Activated CD8-positive, alpha-beta memory T cell treated with anti-CD3 and anti-CD28 coated beads for 4 hours (primary cell): Measurements from ENCODE around the gene SLC39A1.

Experiments used
- DNase-seq, 2 donors: peaks; one replicate each; pipeline ENCODE4 v3.0.0-alpha.2; 2020; ENCODE audit warnings: low read depth in 2 of 2

Gene SLC39A1

DNA sequence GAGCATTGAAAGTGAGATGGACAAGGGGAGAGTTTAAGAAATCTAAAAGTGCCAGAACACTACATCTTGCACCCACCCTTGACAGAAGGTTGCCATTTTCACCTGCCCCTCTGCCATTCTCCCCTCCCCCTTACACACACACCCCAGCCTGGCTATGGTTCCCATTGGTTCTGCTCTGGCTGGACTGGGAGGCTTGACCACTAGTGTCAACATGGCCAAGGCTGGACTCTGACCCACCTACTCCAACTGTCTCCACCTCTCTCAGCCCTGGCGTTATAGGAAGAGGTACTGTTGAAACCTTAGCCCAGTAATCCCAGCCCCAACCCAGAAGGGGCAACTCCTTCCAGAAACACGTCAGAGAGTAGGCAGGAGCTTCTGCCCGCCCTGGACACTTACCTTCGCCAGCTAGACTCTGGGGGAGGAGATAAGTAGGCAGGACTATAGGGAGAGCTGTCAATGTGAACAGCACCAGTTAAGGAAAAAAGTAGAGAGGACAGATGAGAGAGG, 9.4 kb downstream of the SLC39A1 start:
- no peak for DNase-seq

DNA sequence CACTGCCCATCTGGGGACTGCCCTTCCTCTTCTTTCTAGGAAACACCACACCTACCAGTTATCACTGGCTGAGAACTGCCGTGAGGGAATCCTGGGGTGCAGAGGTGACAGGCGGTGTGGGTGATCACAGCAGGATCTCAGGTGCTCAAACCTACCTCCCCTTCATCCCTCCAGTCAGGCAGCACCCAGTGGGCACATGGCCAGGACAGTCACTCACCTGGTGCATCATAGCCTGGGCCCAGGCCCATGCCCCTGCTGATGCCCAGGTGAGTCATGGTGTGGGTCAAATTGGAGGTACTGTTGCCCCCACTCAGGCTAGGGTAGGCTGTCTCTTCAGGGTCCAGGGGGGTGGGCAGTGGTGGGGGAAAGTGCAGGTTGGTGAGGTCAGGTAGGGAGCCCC, 11.5 kb downstream of the SLC39A1 start:
- DNase-seq: no peak

DNA sequence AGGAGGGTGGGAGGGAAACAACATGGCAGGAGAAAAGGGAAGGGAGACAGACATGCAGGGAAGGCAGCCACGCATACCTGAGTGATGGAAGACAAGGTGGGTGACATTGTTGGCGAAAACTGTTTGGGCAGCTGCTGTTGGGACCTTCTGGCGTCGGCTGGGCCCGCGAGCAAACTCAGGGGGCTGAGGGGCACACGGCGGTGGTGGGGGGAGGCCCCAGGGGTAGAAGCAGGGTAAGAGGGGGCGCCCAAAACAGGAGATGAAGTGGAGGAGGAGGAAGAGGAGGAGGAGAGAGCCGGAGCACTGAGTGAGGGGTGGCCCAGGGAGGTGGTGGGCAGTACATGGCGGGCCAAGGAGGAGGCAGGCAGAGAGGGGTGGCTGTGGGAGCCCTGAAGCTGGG, 12.2 kb downstream of the SLC39A1 start:
- no peak for DNase-seq

DNA sequence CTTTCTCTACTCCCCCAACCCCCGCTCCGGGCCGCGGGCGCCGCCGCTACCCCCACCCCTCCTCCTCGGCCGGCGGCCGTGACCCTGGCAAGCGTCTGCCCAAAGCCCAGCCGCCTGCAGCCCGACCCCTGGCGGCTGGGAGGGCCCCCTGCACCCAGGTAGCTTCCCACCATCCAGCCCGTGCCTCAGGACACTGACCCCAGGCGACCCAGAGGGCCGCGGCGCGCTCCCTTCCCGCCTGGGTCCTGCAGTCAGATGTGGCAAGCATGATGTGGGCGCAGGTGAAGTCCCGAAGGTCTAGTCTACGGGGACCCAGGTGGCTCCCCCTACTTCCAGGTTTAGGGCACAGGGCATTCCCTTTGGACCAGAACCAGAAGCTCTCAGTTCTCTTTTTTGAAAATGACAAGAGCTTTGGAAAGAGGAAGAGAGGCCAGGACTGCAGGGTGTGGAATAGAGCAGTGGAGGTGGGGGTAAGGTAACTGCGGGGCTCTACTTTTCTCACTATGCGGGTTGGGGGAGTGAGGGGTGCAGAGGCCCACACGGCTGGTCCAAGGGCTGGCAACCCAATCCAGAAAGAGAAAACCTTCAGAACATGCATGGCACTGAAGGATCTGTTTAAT, 16.6 kb downstream of the SLC39A1 start, which contains the start of gene DENND4B:
DENND4B (minus strand) TSS at position 97 of the 620 bp plus-strand sequence. CDS start 2,344 bp downstream, outside the sequence.
- peak; percentile 56 to 58 for DNase-seq

DNA sequence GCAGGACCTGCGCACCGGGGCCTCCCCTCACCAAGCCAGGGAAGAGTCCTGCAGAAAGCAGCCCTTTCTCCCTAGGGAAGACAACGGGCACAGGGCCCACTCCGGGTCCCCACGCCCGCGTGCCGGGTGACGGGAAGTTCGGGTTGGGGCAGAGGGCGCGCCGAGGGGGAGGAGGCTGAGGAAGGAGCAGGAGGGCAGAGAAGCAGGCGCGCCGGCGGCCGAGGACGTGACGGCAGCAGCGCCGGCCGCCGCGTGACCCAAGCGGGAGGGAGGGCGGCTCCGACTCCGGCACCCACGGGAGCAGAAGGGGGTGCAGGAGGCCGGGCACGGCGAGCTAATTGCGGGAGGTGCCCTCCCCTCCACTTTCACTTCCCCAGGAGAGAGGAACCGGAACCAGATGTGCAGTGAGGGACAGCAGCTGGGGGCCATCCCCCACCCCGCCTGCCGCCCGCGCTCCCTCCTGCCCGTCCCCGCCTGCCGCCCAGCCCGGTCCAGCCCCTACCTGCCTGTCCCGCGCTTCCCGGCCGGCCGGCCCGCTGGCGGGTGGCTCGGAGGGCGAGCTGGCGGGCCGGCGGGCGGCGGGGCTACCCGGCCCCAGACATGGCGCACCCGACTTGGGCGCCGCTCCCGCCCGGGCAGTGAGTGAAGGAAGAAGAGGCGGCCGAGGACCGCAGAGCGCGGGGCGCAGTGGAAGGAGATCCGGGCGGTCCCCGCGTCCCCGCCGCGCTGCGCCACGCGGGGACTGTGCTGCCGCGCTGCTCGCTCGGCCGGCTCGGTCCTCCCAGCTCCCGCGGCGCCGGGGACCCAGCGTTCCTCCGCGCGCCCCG, 17.3 kb downstream of the SLC39A1 start:
- DNase-seq: peak; percentile 46 to 52

DNA sequence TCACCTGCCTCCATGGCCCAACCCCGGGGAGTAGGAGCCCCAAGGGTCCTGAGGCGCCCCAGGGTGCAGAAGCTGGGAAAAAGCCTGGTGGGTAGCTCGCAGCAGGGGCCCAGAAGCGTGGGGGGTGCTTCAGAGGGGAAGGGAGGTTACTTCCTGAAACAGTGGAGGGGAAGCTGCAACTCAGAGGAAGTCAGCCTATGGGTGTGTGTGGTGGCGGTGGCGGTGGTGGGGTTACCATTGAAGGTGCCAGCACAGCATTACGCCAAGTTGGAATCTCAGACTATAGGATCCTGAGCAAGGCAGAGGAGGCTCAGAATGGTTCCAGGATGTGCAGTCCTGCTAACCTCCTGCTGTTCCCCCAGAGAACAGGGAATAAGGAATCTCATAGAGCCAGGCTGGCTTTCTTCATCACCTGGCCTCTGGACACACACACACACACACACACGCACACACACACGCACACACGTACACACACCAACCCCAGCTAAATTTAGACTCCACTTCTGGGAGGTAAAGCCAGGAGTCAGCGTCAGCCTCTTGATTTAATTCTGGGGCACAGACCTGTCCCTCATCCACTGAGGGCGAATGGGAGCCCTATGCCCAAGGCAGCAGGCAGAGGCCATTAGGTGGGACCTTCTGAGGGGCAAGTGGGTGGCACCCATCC, 18.1 kb downstream of the SLC39A1 start:
- peak; percentile 62 to 71 for DNase-seq

DNA sequence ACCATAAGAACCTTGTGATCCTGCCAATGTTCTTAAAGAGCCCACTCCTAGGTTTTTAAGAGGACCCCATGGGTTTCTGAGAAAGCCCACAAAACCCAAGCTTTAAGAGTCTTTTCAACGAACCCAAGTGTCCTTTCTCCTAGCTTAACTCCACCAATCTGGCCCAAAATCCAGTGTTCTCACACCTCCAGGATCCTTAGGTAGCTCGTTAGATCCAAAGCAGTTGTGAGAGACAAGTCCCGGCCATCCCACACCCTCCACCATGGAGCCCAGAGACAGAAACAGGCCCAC, 18.6 kb downstream of the SLC39A1 start:
- DNase-seq: no peak

DNA sequence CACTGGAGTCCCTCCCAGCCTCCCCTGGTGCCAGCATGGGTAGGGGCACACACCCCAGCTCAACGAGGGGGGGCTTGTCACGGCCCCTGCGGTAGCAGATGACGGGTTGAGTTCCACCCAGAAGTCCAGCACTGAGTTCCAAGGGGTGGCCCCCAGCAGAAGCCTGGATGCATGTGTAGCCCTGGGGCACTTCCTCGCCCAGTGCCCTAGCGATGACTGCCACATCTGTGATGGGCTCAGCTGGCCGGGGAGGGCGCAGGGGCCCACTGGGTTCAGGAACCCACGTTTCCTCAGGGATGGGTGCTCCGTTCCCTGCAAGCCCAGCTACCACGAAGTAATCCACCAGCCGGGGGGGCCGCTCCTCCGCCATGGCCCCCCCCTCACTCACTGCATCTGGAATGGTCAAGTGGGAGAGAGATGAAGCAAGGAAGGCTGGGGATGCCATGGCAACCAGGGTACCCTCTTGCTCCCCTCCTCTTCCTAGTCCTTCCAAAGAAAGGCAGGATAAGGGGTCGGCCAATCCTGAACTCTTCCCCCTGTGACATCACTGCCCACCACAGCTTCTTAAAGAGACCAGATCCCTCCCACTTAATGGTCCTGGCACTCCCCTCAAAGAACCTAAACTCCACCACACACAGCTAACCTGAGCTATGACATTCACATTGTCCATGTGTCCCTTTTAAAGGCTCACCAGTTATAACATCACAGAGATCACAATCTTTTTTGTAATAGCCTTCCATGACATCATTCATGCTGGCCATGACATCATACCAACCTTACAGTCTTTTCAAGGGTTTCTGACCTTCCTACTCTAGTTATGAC, 19.1 kb downstream of the SLC39A1 start:
- no peak for DNase-seq

DNA sequence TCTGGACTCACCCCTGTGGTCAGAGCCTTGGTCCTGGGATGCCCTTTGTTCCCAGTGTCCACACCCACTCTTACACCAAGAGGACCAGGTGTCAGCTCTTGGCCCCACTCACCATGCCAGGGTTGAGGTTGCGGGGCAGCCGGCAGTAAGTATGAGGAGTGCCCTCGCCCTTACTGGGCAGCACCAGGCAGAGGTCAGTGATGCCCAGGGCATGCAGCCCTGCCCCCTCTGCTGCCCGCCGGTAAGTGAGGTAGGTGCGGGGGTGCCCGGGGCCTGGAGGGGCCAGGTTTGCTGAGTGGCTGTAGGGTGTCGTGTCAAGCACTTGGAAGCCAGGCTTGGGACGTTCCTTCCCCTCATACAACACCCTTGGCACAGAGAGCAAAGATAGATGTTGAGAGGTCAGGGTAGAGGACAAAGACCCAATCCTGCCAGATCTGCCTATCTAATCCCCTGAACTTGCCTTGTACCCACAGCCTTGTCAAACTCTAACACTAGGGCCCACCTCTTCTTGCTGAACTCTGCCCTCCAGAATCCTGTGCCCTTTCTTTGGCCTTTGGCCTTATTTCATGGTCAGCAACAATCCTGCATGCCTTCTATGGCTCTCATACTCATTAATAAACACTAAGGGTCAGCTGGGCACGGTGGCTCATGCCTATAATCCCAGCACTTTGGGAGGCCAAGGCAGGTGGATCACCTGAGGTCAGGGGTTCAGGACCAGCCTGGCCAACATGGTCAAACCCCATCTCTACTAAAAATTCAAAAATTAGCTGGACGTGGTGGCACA, 20.4 kb downstream of the SLC39A1 start:
- no peak for DNase-seq

DNA sequence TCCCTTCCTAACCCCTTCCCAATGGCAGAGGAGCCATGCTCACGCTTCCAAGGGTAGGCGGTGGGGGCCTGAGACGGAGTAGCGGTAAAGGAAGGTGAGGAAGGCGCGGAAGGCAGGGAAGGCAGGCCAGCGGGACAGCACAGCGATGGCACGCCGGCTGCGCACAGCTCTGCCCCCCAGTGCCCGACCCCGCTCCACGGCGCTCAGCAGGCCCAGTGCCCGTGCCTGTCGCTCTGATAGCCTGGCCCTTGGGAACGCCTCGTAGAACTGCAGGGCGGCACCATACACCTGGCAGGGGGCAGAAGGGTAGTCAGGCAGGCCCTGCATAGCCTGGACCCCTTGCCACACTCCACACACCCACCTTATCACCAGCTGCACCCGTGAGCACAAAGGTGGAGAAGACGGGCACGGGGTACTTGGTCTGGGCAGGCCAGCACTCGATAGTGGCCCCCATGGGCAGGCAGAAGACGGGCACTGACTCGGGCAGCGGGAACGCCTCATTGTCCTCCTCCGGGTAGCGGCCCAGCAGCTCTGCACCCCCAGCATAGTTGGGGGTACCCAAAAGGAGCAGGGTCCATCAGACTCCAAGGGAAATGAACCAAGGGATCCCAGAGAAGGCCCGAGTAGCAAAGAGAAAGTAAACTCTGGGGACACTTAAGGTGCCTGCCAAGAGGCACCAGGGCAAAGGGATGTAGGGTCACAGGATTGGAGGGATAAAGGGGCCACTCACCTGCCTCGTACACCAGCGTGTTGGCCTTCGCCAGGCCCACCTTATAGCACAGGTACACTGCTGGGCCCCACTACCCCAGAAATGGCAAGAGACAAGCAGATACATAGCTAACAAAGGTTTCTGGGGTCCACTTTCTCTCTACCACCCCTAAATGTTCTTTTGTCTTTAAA, 21.3 kb downstream of the SLC39A1 start:
- DNase-seq: no peak

DNA sequence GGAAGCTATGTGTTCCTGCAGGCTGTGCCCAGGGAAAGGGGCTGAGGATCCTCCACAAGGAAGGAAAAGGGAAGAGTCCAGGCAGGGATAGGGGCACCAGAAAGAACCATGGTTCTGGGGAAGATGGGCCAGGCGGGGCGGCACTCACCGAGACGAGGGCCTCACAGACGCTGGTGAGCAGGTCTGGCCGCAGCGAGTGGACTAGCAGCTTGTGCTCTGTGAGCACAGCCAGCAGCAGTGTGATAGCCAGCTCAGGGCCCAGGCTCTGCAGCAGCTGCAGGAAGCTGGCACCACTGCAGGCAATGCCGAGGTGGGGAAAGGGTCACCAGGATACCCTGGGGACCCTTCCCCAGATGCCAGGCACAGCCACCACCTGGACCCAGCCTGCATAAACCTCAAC, 22.6 kb downstream of the SLC39A1 start:
- DNase-seq: no peak

DNA sequence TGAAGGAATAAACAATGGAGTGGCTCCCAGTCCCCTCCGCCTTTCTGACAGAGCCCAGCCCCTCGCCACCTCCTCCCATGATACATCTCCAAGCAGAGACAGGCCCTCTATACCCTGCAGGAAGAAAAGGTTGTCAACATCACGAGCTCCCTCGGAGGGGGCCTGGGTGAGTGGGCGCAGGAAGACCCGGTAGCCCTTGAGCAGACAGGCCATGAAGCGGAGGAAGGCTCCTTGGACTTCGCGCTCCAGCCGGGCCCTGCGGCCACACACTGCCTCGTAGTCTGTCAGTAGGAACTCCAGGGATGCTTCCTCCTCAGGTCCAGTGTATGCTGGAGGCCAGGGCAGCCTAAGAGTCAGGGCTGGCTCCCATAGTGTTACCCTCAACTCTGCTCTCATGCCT, 23.9 kb downstream of the SLC39A1 start:
- DNase-seq: no peak

DNA sequence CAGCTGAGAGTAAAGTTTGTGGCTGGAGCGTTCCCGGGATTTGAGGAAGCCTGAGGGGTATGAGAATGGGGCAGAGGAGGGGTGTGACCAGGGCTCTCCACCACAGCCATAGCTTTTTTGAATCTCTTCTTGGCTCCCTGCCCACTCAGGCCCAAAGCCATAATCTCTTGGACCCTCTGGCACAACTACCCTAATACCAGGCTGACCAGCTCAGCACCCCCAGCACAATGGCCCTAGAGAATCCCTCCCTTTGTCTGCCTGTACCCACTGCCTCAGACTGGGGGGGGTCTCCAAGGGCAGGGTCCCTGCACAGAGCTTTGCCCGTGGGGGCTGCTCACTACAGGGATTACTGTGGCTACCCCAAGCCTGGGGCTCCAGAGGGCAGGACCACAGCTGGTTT, 24.3 kb downstream of the SLC39A1 start:
- no peak for DNase-seq

DNA sequence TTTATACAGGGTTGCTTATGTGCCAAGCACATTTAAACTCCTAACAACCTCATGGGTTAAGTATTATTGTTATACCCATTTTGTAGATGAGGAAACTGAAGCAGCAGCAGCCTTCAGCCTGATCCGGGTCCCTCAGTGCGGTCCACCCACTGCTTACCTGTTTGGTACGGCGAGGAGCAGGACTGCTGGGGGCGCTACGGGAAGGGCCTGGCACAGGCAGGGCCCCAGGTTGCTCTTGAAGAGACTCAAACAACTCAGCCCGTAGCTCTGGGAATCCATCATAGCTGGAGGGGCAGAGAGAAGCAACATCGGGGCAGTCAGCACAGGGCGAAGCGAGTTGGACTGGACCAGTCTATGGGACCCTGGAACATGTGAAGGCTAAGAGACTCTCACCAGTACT, 26.0 kb downstream of the SLC39A1 start:
- no peak for DNase-seq

DNA sequence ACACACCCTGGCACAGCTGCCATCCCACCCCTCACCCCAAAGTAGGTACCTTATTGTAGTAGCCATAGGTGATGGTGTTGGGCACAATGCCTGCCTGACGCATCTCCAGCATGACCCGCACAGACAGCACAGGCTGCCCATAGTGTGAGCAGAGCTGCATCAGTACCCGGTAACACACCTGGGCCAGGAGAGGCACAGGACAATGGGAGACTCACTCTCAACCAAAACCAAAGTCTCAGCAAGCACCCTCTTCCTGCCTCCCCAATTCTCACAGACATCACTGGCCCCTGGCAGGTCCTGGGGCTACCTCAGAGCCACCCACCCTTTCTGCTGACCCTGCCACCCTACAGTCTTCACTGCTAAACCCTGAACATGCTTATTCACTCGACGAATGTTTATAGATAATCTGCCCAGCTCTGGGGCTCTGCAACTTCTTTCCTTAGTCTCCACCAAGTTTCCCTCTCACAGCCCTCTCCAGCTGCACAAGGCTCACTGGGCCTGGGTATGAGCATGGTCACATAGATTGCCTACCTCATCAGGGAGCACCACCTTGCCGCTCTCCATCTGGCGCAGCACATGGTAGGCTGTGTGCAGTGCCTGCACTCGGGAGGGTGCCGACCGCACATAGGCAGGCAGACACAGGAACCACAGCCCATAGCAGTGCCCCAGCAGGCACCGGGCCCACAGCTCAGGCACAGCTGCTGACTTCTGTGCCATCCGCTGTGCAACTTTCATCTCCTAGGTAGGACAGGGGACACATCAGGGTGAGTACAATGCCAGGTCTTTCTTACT, 27.1 kb downstream of the SLC39A1 start:
- DNase-seq: no peak

DNA sequence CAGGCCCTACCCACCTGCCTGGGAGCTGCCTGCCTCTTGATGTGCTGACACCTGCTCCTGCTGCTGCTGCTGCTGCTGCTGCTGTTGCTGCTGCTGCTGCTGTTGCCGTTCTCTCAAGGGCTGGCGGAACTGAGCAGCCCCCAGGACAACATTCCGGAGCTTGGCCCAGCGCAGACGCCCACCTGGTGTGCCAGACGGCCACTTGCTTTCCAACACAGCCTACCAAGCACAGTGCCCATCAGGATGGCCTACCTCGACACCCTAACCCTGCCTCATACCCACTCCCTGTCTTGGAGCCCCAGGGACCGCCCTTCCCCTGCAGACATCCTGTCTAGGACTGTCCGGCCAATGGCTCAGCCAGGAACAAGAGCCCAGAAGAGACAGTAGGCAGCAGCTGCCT, 28.6 kb downstream of the SLC39A1 start:
- no peak for DNase-seq

DNA sequence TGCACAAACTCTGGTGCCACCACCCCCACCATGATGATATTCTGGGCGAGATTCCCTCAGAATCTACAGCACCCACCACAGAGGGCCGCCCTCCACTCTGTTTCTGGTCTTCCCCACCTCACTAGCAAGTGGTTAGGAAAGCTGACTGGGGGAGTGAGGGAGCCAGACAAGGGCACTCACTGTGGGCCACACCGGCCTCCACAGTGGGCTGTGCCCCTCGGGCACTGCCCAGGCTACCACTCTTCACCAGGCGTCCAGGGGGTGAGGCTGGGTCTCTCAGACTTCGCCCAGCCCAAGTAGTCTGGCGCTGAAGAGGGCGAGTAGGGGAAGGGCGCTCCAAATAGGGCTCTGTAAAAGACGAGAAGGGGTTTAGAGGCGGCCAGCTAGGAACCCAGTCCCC, 29.4 kb downstream of the SLC39A1 start:
- DNase-seq: no peak

DNA sequence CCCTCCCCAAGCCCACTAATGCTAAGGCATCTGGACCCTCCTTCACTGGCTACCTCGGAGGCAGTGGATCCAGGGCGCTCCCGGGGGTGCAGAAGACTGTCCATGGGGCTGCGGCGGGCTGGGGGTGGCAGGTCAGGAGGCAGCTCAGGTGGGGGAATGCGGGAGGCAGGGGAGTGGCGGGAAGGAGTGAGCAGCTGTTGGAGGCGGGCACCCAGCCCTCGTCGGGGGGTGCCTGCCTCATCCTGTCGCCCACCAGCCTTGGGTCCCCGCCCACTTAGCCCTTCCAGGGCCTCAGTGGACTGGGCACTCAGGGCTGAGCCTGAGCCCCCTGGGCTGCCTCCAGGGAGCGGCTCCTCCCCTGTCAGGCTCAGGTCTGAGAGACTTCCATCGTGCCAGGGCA, 29.9 kb downstream of the SLC39A1 start:
- DNase-seq: no peak
